Heart left ventricle (tissue), 16 donors: ENCODE data around the gene CALHM3. TPM values are rescaled to one million over a fixed set of nuclear protein-coding genes. Genes with fewer than 3 reads are reported as not detected.

Experiments
- ATAC-seq, 4 donors: fragments of 200-7000 bp; cut with Tn5 transposase; one replicate each; pipeline ENCODE4 v1.9.1; 2020 to 2022; ENCODE audit warnings: moderate library complexity in 4 of 4, mild to moderate bottlenecking in 3 of 4, moderate number of reproducible peaks in 1 of 4
- DNase-seq, 5 donors: peaks; one replicate each; pipeline ENCODE4 v3.0.0-alpha.2; 2020
- H3K27ac ChIP-seq, 12 donors: fragments of 200-600 bp; sonication (generic) in 4 of 12; one replicate each; pipeline versions ENCODE4 v1.5.0 to v1.8.0; 2016 to 2022; ENCODE audit warnings: mild to moderate bottlenecking in 2 of 12
- H3K27me3 ChIP-seq, 9 donors: fragments of 200-600 bp; sonication (generic) in 2 of 9; one replicate each; pipeline versions ENCODE4 v1.5.1 to v1.8.0; 2016 to 2022; ENCODE audit warnings: mild to moderate bottlenecking in 3 of 9
- H3K36me3 ChIP-seq, 9 donors: fragments of 200-600 bp; sonication (generic) in 2 of 9; one replicate each; pipeline versions ENCODE4 v1.5.0 to v1.8.0; 2018 to 2022; ENCODE audit warnings: mild to moderate bottlenecking in 2 of 9
- H3K4me1 ChIP-seq, 12 donors: fragments of 200-600 bp; sonication (generic) in 4 of 12; one replicate each; pipeline versions ENCODE4 v1.5.0 to v1.8.0; 2016 to 2022; ENCODE audit warnings: mild to moderate bottlenecking in 3 of 12
- H3K4me3 ChIP-seq, 12 donors: fragments of 200-600 bp; sonication (generic) in 4 of 12; one replicate each; pipeline versions ENCODE4 v1.5.0 to v1.8.0; 2017 to 2022; ENCODE audit warnings: mild to moderate bottlenecking in 9 of 12, moderate library complexity in 4 of 12
- H3K9me3 ChIP-seq, 12 donors: fragments of 200-600 bp; sonication (generic) in 4 of 12; one replicate each; pipeline versions ENCODE4 v1.5.0 to v1.8.0; 2016 to 2022; ENCODE audit warnings: mild to moderate bottlenecking in 1 of 12
- CTCF ChIP-seq, 12 donors: fragments of 200-600 bp; sonication (generic) in 4 of 12; IDR thresholded peaks; one replicate each; pipeline versions ENCODE4 v1.5.0 to v1.8.0; 2018 to 2022; ENCODE audit warnings: antibody characterized with exemption in 12 of 12, mild to moderate bottlenecking in 5 of 12
- POLR2A ChIP-seq, 2 donors: fragments of 450-650 bp; IDR thresholded peaks; one replicate each; pipeline ENCODE4 v1.6.1; 2017; ENCODE audit warnings: antibody characterized with exemption in 2 of 2, mild to moderate bottlenecking in 2 of 2, moderate library complexity in 2 of 2
- WGBS, 4 donors: extraction: QIAGEN DNeasy Blood & Tissue Kit in 2 of 4; methylation state at CpG; one replicate each; pipeline versions ENCODE4 v1.1.5 to v1.1.7; 2013 to 2018; 5-methylcytosine and 5-hydroxymethylcytosine counted together
- intact Hi-C, 10 donors: fragments of 100-400 bp; cut with DNase I; formaldehyde crosslinking; loops; one replicate each; pipeline versions ENCODE4 v1.11.1 to v1.14.2; 2022
- polyA plus RNA-seq, 2 donors: library from polyadenylated mRNA; stranded (reverse); fragments of 200-250 nt; gene quantifications; one replicate each; pipeline ENCODE4 v1.2.3, GENCODE V29; 2013
- total RNA-seq, 9 donors: library from RNA; depleted of rRNA in 2 of 9; stranded (reverse); fragments of >200 nt in 2 of 9; fragmentation: NEBNext Ultra II Directional in 3 of 9; extraction: Animal tissue kit (Norgen Biotek cat#: 25700) in 3 of 9; gene quantifications; one replicate each; pipeline versions ENCODE4 v1.1.0 to v1.2.4, GENCODE V29; 2016 to 2023
- donor health status: ischemic (EF 13 %, LVEDD 7.1; RV severe dilation, severe dysfunction).
- donor health status: healthy with polysubstance abuse.
- donor health status: DM: no; HTN: yes; CAD: no.
- donor health status: DM: no; HTN: no; CAD: no.
- donor health status: ischemic (EF 25% LVEDD 6.9; RV normal size, moderate dysfunction).
- donor health status: ischemic (EF 25% LVEDD 5.7; RV mildly dilated, moderate dysfunction).
- donor health status: healthy.
- donor health status: DM: yes; HTN: yes; CAD: no.
- donor health status: ischemic (EF 35%, LVEDD 5.7; RV mildly dilated, moderate dysfunction).
- donor health status: nonischemic (EF 11% LVEDD 7.7; RV severe dilation, severe dysfunction).
- donor health status: DM: yes; HTN: yes; CAD: no.
- donor health status: PGD.
- donor health status: ischemic (EF 29% LVEDD 5.4; RV normal size, mild dysfunction).
- donor health status: nonischemic (EF 23%, LVEDD 6.1; RV moderate dilation, normal function).

Gene CALHM3
- total and polyA plus RNA-seq, 11 donors, result not detected

GRCh38 chr10:103469201-103469600 lies 9.8 kb downstream of the CALHM3 start:
- DNase-seq (peak in 1 of 5 donors; percentile 12), ATAC-seq (no peak)
- H3K9me3 ChIP-seq, result no peaks in the 10 kb centered on the region
- WGBS, 4 donors, result 61 to 69% (median 63%) methylated on average over 5 of the region's 5 CpGs
- H3K4me3 ChIP-seq, result no peak overlapping the region
- H3K4me1 ChIP-seq, result peaks cover 0 to 44% (median 0%) of the 10 kb centered on the region in 12 donors
- no peaks in the 10 kb centered on the region for H3K36me3 ChIP-seq
- intact Hi-C loops, result no loop called here
- no peak overlapping the region for H3K27ac ChIP-seq
- TF ChIP-seq CTCF (IDR thresholded peaks at IDR 0.05) (no peak), POLR2A (IDR thresholded peaks at IDR 0.05) (no peak)
- no peaks in the 10 kb centered on the region for H3K27me3 ChIP-seq

GRCh38 chr10:103467406-103467805 lies 11.6 kb downstream of the CALHM3 start:
- Histone ChIP-seq H3K27ac (no peak overlapping the region), H3K9me3 (no peaks in the 10 kb centered on the region), H3K36me3 (no peaks in the 10 kb centered on the region), H3K27me3 (no peaks in the 10 kb centered on the region), H3K4me1 (peaks cover 0 to 44% (median 0%) of the 10 kb centered on the region in 12 donors), H3K4me3 (no peak overlapping the region)
- ATAC-seq, result no peak
- intact Hi-C loops, result no loop called here
- 81 to 83% (median 83%) methylated on average over 7 of the region's 7 CpGs for WGBS, 4 donors
- DNase-seq, result peak in 1 of 5 donors; percentile 5
- no peak for TF ChIP-seq CTCF (IDR thresholded peaks at IDR 0.05)
- no peak for TF ChIP-seq POLR2A (IDR thresholded peaks at IDR 0.05)

GRCh38 chr10:103466734-103467133 lies 12.3 kb downstream of the CALHM3 start:
- 89 to 96% (median 92%) methylated on average over 3 of the region's 3 CpGs for WGBS, 4 donors
- no peaks in the 10 kb centered on the region for H3K36me3 ChIP-seq
- H3K27ac ChIP-seq, result no peak overlapping the region
- no peaks in the 10 kb centered on the region for H3K9me3 ChIP-seq
- no peaks in the 10 kb centered on the region for H3K27me3 ChIP-seq
- ATAC-seq (no peak), DNase-seq (no peak)
- no peak overlapping the region for H3K4me3 ChIP-seq
- intact Hi-C loops, result no loop called here
- TF ChIP-seq POLR2A (IDR thresholded peaks at IDR 0.05) (no peak), CTCF (IDR thresholded peaks at IDR 0.05) (no peak)
- peaks cover 0 to 38% (median 0%) of the 10 kb centered on the region in 12 donors for H3K4me1 ChIP-seq

GRCh38 chr10:103465411-103466179 lies 13.4 kb downstream of the CALHM3 start:
- Histone ChIP-seq H3K27ac (no peak overlapping the region), H3K4me1 (peaks cover 0 to 27% (median 0%) of the 10 kb centered on the region in 12 donors), H3K9me3 (no peaks in the 10 kb centered on the region), H3K27me3 (no peaks in the 10 kb centered on the region), H3K4me3 (no peak overlapping the region), H3K36me3 (no peaks in the 10 kb centered on the region)
- intact Hi-C loops, result no loop called here
- DNase-seq (peak in 1 of 5 donors; percentile 17), ATAC-seq (no peak)
- TF ChIP-seq CTCF (IDR thresholded peaks at IDR 0.05), result no peak
- TF ChIP-seq POLR2A (IDR thresholded peaks at IDR 0.05), result no peak
- 88 to 91% (median 90%) methylated on average over 14 of the region's 14 CpGs for WGBS, 4 donors
